Measurements from ENCODE around the gene SAMHD1. TPM values are rescaled to one million over a fixed set of nuclear protein-coding genes. Genes with fewer than 3 reads are reported as not detected.
A peak's percentile ranks its signal among the peaks of the same experiment; 100 is the strongest.

The SAMHD1 gene
- total and polyA plus RNA-seq, 7 experiments from 2014 or later, result 231 to 393 (median 271) TPM

- Histone ChIP-seq H3K36me3 (ENCODE audit: control insufficient read depth in 2 of 3, insufficient read depth in 3 of 3, low read length in 3 of 3) (no peaks in the 10 kb centered on the region), H3K9me3 (ENCODE audit: control insufficient read depth in 2 of 3, low read length in 3 of 3) (no peaks in the 10 kb centered on the region), H3K4me3 (ENCODE audit: low read length) (no peak overlapping the region), H3K4me1 (ENCODE audit: control insufficient read depth in 2 of 2, insufficient read depth in 2 of 2, low read length in 2 of 2) (no peaks in the 10 kb centered on the region), H3K27ac (ENCODE audit: low read depth, low read length) (no peak overlapping the region), H3K27me3 (ENCODE audit: control insufficient read depth in 2 of 2, insufficient read depth in 2 of 2, low read length in 2 of 2) (no peaks in the 10 kb centered on the region)
- no peak overlapping the region for H3K4me3 Mint-ChIP-seq
- ATAC-seq (peak; percentile 66), DNase-seq (no peak)
- H3K9me3 Mint-ChIP-seq, result no peaks in the 10 kb centered on the region
- CTCF ChIA-PET, result no interaction called here
- H3K36me3 Mint-ChIP-seq, result peaks cover 0 to 8% (median 0%) of the 10 kb centered on the region in 5 donors
- no peak overlapping the region for H3K27ac Mint-ChIP-seq
- intact Hi-C loops (cut with micrococcal nuclease), result no loop called here
- POLR2A ChIA-PET, result no interaction called here
- no peaks in the 10 kb centered on the region for H3K27me3 Mint-ChIP-seq
- peaks cover 0 to 2% (median 0%) of the 10 kb centered on the region in 7 donors for H3K4me1 Mint-ChIP-seq
Measured at GRCh38 chr20:36873498-36874189, 77.9 kb downstream of the SAMHD1 start.

GRCh38 chr20:36872852-36873251, 78.7 kb downstream of the SAMHD1 start:
- ChIA-PET POLR2A (no interaction called here), CTCF (interaction anchor here (0.6 kb wide), 1 partner anchor 10 kb away, joined by 3 read pairs; no protein-coding TSS in a partner anchor)
- Mint-ChIP-seq H3K4me3 (no peak overlapping the region), H3K4me1 (peaks cover 0 to 2% (median 0%) of the 10 kb centered on the region in 7 donors), H3K27ac (no peak overlapping the region), H3K36me3 (peaks cover 0 to 8% (median 0%) of the 10 kb centered on the region in 5 donors), H3K9me3 (no peaks in the 10 kb centered on the region), H3K27me3 (no peaks in the 10 kb centered on the region)
- intact Hi-C loops (cut with micrococcal nuclease), result no loop called here
- Histone ChIP-seq H3K9me3 (ENCODE audit: control insufficient read depth in 2 of 3, low read length in 3 of 3) (no peaks in the 10 kb centered on the region), H3K27ac (ENCODE audit: low read depth, low read length) (no peak overlapping the region), H3K4me1 (ENCODE audit: control insufficient read depth in 2 of 2, insufficient read depth in 2 of 2, low read length in 2 of 2) (no peaks in the 10 kb centered on the region), H3K27me3 (ENCODE audit: control insufficient read depth in 2 of 2, insufficient read depth in 2 of 2, low read length in 2 of 2) (no peaks in the 10 kb centered on the region), H3K4me3 (ENCODE audit: low read length) (no peak overlapping the region), H3K36me3 (ENCODE audit: control insufficient read depth in 2 of 3, insufficient read depth in 3 of 3, low read length in 3 of 3) (no peaks in the 10 kb centered on the region)
- no peak for ATAC-seq
- no peak for DNase-seq

GRCh38 chr20:36871640-36872570, 79.6 kb downstream of the SAMHD1 start:
- no peaks in the 10 kb centered on the region for H3K27me3 ChIP-seq (ENCODE audit: control insufficient read depth in 2 of 2, insufficient read depth in 2 of 2, low read length in 2 of 2)
- no peaks in the 10 kb centered on the region for H3K9me3 ChIP-seq (ENCODE audit: control insufficient read depth in 2 of 3, low read length in 3 of 3)
- intact Hi-C loops (cut with micrococcal nuclease), result no loop called here
- H3K27me3 Mint-ChIP-seq, result no peaks in the 10 kb centered on the region
- no peak overlapping the region for H3K4me3 ChIP-seq (ENCODE audit: low read length)
- no peaks in the 10 kb centered on the region for H3K36me3 ChIP-seq (ENCODE audit: control insufficient read depth in 2 of 3, insufficient read depth in 3 of 3, low read length in 3 of 3)
- ChIA-PET CTCF (interaction anchor here (0.6 to 0.7 kb wide), 2 partner anchors 17 to 249 kb away, joined by 3 read pairs; no protein-coding TSS in a partner anchor), POLR2A (no interaction called here)
- no peak overlapping the region for H3K4me3 Mint-ChIP-seq
- DNase-seq, result no peak
- no peaks in the 10 kb centered on the region for H3K9me3 Mint-ChIP-seq
- no peak overlapping the region for H3K27ac ChIP-seq (ENCODE audit: low read depth, low read length)
- H3K27ac Mint-ChIP-seq, result no peak overlapping the region
- peaks cover 0 to 2% (median 0%) of the 10 kb centered on the region in 7 donors for H3K4me1 Mint-ChIP-seq
- peaks cover 0 to 8% (median 0%) of the 10 kb centered on the region in 5 donors for H3K36me3 Mint-ChIP-seq
- no peaks in the 10 kb centered on the region for H3K4me1 ChIP-seq (ENCODE audit: control insufficient read depth in 2 of 2, insufficient read depth in 2 of 2, low read length in 2 of 2)
- ATAC-seq, result peak; percentile 48

GRCh38 chr20:36866681-36867495, 84.6 kb downstream of the SAMHD1 start:
- H3K9me3 Mint-ChIP-seq, result no peaks in the 10 kb centered on the region
- peaks cover 0 to 31% (median 8%) of the 10 kb centered on the region in 5 donors for H3K27me3 Mint-ChIP-seq
- H3K36me3 Mint-ChIP-seq, result peaks cover 0 to 3% (median 0%) of the 10 kb centered on the region in 5 donors
- Histone ChIP-seq H3K27ac (ENCODE audit: low read depth, low read length) (no peak overlapping the region), H3K9me3 (ENCODE audit: control insufficient read depth in 2 of 3, low read length in 3 of 3) (no peaks in the 10 kb centered on the region), H3K4me3 (ENCODE audit: low read length) (no peak overlapping the region), H3K27me3 (ENCODE audit: control insufficient read depth in 2 of 2, insufficient read depth in 2 of 2, low read length in 2 of 2) (no peaks in the 10 kb centered on the region), H3K4me1 (ENCODE audit: control insufficient read depth in 2 of 2, insufficient read depth in 2 of 2, low read length in 2 of 2) (no peaks in the 10 kb centered on the region), H3K36me3 (ENCODE audit: control insufficient read depth in 2 of 3, insufficient read depth in 3 of 3, low read length in 3 of 3) (no peaks in the 10 kb centered on the region)
- CTCF ChIA-PET, result no interaction called here
- ATAC-seq, result no peak
- peaks cover 0 to 14% (median 0%) of the 10 kb centered on the region in 7 donors for H3K4me1 Mint-ChIP-seq
- POLR2A ChIA-PET, result no interaction called here
- no peak for DNase-seq
- intact Hi-C loops (cut with micrococcal nuclease), result loop anchor here in 1 of 2 donors (10.0 kb wide), 1 partner anchor 252 kb away; no protein-coding TSS in a partner anchor
- H3K27ac Mint-ChIP-seq, result no peak overlapping the region
- H3K4me3 Mint-ChIP-seq, result peak overlapping the region in 2 of 10 donors; percentile 33 to 48

GRCh38 chr20:36866164-36866563, 85.3 kb downstream of the SAMHD1 start:
- ChIA-PET POLR2A (no interaction called here), CTCF (no interaction called here)
- H3K27me3 ChIP-seq (ENCODE audit: control insufficient read depth in 2 of 2, insufficient read depth in 2 of 2, low read length in 2 of 2), result no peaks in the 10 kb centered on the region
- ATAC-seq (no peak), DNase-seq (no peak)
- no peaks in the 10 kb centered on the region for H3K4me1 ChIP-seq (ENCODE audit: control insufficient read depth in 2 of 2, insufficient read depth in 2 of 2, low read length in 2 of 2)
- Mint-ChIP-seq H3K4me3 (peak overlapping the region in 7 of 10 donors; percentile 9 to 78 (median 23)), H3K9me3 (no peaks in the 10 kb centered on the region), H3K4me1 (peaks cover 0 to 14% (median 3%) of the 10 kb centered on the region in 7 donors), H3K27me3 (peaks cover 0 to 37% (median 8%) of the 10 kb centered on the region in 5 donors), H3K27ac (no peak overlapping the region), H3K36me3 (peaks cover 0 to 4% (median 0%) of the 10 kb centered on the region in 5 donors)
- no peak overlapping the region for H3K4me3 ChIP-seq (ENCODE audit: low read length)
- intact Hi-C loops (cut with micrococcal nuclease), result loop anchor here in 1 of 2 donors (10.0 kb wide), 1 partner anchor 251 kb away; no protein-coding TSS in a partner anchor
- H3K9me3 ChIP-seq (ENCODE audit: control insufficient read depth in 2 of 3, low read length in 3 of 3), result no peaks in the 10 kb centered on the region
- H3K27ac ChIP-seq (ENCODE audit: low read depth, low read length), result no peak overlapping the region
- H3K36me3 ChIP-seq (ENCODE audit: control insufficient read depth in 2 of 3, insufficient read depth in 3 of 3, low read length in 3 of 3), result no peaks in the 10 kb centered on the region

- H3K36me3 ChIP-seq (ENCODE audit: control insufficient read depth in 2 of 3, insufficient read depth in 3 of 3, low read length in 3 of 3), result no peaks in the 10 kb centered on the region
- Mint-ChIP-seq H3K27me3 (peaks cover 0 to 38% (median 8%) of the 10 kb centered on the region in 5 donors), H3K4me3 (peak overlapping the region in 6 of 10 donors; percentile 23 to 78 (median 42)), H3K4me1 (peaks cover 0 to 14% (median 4%) of the 10 kb centered on the region in 7 donors), H3K36me3 (peaks cover 0 to 4% (median 0%) of the 10 kb centered on the region in 5 donors), H3K9me3 (no peaks in the 10 kb centered on the region), H3K27ac (no peak overlapping the region)
- DNase-seq (no peak), ATAC-seq (no peak)
- ChIA-PET CTCF (no interaction called here), POLR2A (interaction anchor here (1.0 kb wide), 1 partner anchor 21 kb away, joined by 3 read pairs; no protein-coding TSS in a partner anchor)
- H3K9me3 ChIP-seq (ENCODE audit: control insufficient read depth in 2 of 3, low read length in 3 of 3), result no peaks in the 10 kb centered on the region
- no peaks in the 10 kb centered on the region for H3K27me3 ChIP-seq (ENCODE audit: control insufficient read depth in 2 of 2, insufficient read depth in 2 of 2, low read length in 2 of 2)
- no peak overlapping the region for H3K4me3 ChIP-seq (ENCODE audit: low read length)
- H3K27ac ChIP-seq (ENCODE audit: low read depth, low read length), result no peak overlapping the region
- no peaks in the 10 kb centered on the region for H3K4me1 ChIP-seq (ENCODE audit: control insufficient read depth in 2 of 2, insufficient read depth in 2 of 2, low read length in 2 of 2)
- intact Hi-C loops (cut with micrococcal nuclease), result loop anchor here in 1 of 2 donors (10.0 kb wide), 1 partner anchor 251 kb away; no protein-coding TSS in a partner anchor
Measured at GRCh38 chr20:36865861-36866149, 85.7 kb downstream of the SAMHD1 start.
